Measurements from ENCODE around the gene GFI1B.
A peak's percentile ranks its signal among the peaks of the same experiment; 100 is the strongest.
"Not testable (repeated sequence)": the region's sequence is repeated elsewhere in the genome, so short reads cannot be mapped to it uniquely, and the experiment has no call there.

GFI1B gene

DNA sequence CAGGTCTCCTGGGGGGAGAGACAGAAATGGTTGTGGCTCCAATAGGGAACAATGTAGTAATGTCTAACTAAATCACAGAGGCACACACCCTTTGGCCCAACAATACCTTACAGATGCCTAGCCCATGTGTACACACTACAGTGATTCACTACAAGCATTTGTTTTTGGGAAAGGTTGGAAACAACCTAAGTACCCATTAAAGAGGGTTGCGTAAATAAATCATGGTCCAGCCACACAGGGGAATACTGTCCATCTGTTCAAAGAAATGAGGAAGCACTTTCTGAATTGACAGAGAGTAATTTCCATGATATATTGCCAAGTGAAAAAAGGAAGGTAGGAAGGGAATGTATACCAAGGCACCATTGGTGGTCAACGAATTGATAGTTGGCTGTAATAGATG lies 30.3 kb downstream of the GFI1B start:
- DNase-seq (ENCODE audit: insufficient read length, low spot score), result no peak
- no peak for FAIRE-seq

DNA sequence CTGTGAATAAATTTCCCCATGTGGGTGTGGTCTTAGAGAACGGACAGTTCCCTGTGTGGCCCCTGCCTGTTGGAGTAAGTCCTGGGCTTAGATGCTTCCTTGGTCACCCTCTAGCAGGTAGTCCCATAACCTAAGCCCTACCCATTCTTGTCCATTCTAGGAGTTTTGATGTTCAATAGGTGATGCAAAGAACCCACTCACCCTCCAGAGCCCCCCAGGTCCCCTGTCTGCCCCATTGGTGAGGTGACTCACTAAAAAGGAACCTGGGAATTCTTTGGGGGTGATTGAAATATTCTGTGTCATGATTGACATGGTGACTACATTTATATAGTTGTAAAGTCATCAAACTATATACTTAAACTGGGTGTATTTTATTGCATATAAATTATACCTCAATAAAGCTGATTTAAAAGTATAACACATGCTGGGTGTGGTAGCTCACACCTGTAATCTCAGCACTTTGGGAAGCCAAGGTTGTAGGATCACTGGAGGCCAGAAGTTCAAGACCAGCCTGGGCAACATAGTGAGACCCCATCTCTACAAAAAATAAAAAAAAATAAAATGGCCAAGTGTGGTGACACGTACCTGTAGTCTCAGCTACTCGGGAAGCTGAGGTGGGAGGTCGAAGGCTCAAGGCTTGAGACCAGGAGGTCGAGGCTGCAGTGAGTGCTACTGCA lies 31.6 kb downstream of the GFI1B start:
- DNase-seq (ENCODE audit: insufficient read length, low spot score), result no peak
- no peak for FAIRE-seq

DNA sequence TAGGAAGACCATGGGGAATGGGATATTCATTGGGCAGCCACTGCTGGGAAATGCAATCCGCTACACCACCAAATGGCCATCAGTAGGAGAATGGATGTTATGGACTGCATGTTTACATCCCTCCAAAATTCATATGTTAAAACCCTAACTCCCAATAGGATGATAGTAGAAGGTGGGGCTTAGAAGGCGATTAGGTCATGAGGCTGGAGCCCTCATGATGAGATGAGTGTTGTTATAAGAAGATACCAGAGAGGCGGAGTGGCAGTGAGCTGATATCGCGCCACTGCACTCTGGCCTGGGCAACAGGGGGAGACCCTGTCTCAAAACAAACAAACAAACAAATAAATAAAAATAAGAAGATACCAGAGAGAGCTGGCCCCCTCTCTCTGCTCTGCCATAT lies 36.2 kb downstream of the GFI1B start:
- FAIRE-seq, result no peak

DNA sequence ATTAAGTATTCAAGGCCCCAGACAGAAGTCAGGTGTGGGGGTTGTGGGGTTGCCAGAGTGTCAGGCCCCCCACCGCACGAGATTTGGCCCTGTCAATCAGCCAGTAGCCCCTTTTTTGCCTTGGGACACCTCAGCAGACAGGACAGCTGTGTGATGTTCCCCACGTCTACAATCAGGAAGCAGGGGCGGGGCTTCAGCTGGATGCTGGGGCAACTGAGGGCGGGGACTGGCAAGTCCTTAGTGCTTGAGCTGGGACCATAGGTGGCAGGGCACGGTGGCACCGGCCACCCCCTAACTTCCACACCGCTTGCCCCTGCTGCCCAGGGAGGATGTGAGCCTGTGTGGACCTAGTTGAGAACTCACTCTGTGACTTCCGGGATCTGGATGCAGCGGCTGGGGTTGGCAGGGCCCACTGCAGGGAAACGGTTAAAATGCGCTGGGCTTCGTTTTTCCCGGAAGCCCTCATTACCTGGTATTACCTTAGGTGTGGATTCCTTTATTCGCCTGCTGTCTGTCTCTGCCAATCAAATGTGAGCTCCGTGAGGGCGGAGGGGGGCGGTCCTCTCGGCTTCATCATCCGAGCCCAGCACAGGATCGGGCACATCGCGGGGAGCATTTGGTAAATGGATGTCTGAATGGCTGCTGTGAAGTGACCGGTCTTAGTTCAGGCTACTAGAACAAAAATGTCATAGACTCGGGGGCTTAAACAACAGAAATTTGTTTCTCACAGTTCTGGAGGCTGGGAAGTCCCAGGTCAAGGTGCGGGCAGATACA lies 44.8 kb downstream of the GFI1B start:
- DNase-seq (ENCODE audit: insufficient read length, low spot score) (no peak), FAIRE-seq (no peak)

More for the DNA sequence above, 36.2 kb downstream of the GFI1B start:
- DNase-seq (ENCODE audit: insufficient read length, low spot score), result no peak

DNA sequence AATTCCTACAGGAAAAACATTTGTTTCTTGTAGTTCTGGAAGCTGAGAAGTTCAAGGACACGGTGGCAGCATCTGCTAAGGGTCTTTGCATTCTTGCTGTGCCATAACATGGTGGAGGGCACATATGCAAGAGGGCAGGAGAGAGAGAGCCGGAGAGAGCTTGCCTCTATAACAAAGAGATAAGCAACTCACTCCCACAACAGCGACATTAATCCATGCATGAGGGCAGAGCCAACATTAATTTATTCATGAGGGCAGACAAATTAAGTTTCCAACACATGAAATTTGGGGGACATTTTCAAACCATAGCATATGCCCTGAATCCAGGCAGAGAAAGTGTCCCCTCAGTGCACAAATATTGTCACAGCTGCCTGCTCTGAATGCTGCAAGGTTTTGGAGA lies 47.9 kb downstream of the GFI1B start:
- DNase-seq (ENCODE audit: insufficient read length, low spot score), result no peak
- no peak for FAIRE-seq

DNA sequence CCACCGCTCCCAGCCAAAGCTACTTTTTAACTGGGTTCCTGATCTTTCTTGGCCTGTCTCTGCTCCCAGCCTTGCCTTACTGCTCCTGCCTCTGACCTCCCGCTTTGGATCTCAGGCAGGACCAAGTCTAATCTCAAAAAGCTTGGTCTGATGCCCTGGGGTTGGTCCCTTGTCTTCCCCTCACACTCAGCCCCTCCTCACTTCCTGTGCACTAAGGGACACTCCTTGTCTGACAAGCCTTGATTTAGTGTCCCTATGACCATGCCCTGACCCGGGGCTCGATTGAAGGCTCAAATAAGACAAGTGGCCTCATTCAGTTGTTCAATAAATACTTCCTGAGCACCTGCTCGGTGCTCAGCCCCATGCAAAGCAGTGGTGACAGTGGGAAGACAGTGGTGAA lies 48.6 kb downstream of the GFI1B start:
- FAIRE-seq, result no peak
- no peak for DNase-seq (ENCODE audit: insufficient read length, low spot score)

DNA sequence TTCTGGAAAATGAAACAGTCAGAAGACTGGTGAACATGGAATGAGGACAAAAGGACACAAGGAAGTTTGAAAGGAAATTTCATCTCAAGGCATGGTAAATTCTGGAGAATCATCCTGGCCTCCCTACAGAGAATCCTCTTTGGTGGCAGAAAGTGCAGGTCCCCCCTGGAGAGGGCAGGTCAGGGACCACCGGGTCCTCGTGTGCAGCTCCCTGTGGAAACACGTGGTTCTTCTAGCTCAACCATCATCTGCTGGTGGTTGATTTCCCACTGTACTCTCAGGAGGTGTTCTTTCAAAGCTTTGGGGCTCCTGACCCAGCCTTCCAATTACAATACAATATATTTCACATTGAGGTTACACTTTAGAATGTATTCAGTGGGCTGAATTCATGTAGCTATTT lies 49.7 kb downstream of the GFI1B start:
- FAIRE-seq (no peak), DNase-seq (ENCODE audit: insufficient read length, low spot score) (no peak)

DNA sequence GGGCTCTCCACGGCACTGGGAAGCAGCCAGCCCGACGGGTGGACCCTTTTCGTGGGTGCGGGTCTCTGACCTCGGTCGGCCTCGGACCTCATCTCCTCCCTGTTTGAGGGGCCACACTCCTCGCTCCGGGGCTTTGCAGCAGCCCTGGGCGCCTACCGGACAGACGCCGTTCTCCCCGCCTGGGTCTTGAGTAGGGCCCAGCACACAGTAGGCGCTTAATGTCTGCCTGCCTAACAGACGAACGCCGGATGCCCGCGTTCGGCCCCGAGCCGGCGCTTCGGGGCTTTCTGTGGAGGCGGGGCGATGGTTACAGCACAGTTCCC lies 51.5 kb downstream of the GFI1B start:
- no peak for DNase-seq (ENCODE audit: insufficient read length, low spot score)
- FAIRE-seq, result no peak

DNA sequence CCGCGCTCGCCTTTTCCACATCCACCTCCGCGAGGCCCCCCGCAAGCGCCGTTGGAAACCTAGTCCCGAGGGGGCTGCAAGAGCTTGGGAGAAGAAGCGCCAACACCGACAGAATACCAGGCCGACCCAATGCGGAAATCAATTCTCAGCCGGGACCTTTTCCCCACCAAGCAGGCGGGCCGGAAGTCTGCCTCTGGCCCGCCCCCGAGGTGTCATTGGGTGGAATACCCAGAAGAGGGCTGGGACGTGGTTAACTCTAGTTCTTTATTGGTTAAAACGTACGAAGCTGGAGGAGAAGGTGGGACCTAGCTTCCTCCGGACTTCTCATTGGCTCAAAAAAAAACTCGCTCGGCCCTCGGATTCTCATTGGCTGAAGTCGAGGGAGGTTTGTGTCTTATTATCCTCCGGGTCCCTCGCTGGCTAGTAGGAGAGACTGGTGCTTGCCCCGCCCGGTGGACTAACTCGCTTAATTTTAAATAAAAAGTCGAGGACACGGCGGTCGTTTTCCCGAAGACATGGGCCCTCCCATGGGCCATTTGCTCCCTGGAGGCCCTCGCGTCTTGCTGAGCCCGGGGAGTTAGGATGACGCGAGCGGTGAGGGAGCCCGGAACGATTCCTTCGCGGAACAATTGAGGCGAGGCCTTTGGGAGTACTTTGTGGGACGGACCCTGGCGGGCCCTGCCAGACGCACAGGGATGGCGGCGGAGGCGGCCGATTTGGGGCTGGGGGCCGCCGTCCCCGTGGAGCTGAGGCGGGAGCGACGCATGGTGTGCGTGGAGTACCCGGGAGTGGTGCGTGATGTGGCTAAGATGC lies 52.0 kb downstream of the GFI1B start, which contains the start of gene GTF3C5:
Gene GTF3C5 (plus strand): TSS at position 681 of the 813 bp plus-strand sequence. CDS start 15 bp downstream, at position 696.
- DNase-seq (ENCODE audit: insufficient read length, low spot score) (peak; percentile 97), FAIRE-seq (peak; percentile 13)

DNA sequence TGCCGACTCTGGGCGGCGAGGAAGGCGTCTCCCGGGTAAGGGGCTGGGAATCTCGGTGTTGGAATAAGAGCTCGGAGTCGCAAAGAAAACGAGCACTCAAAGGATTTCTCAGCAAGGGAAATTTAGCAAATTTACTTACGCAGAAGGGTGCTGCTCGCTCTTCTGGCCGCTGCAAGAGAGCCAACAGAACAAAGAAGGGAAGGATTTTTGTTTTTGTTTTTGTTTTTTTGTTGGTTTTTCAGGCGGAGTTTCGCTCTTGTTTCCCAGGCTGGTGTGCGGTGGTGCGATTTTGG lies 52.6 kb downstream of the GFI1B start:
- FAIRE-seq, result no peak
- DNase-seq (ENCODE audit: insufficient read length, low spot score), result no peak

DNA sequence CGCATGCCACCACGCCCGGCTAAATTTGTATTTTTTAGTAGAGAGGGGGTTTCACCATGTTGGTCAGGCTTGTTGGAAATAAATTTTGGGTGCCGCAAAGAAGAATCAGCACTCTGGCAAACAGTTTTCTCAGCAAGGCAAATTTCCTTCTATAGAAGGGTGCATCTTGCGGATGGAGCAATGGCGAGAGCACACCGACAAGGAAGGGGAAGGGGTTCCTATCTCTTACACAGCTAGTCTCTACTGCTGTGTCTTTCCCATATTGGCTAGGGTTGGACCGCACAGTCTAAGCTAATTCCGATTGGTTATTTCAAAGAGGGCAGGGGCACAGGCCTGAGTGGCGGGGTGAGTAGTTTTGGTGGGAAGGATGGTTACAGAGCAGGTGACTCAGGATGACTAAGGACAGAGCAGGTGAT lies 53.0 kb downstream of the GFI1B start:
- no peak for DNase-seq (ENCODE audit: insufficient read length, low spot score)
- no peak for FAIRE-seq

DNA sequence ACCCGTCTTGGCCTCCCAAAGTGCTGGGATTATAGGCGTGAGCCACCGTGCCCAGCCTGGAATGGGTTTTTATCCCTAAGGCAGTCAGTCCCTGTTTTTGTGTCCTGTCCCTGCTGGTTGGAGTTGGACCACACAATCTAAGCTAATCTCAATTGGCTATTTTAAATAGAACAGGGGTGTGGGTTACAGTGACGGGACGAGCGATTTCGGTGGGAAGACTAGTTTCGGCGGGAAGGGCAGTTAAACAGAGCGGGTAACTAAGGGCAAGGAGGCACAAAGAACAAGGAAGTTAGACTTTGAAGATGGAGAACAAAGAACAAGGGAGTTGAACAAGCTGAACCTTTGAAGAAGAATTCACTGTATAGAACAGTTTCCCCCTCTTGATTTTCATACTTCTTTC lies 53.7 kb downstream of the GFI1B start:
- FAIRE-seq (no peak), DNase-seq (ENCODE audit: insufficient read length, low spot score) (no peak)

DNA sequence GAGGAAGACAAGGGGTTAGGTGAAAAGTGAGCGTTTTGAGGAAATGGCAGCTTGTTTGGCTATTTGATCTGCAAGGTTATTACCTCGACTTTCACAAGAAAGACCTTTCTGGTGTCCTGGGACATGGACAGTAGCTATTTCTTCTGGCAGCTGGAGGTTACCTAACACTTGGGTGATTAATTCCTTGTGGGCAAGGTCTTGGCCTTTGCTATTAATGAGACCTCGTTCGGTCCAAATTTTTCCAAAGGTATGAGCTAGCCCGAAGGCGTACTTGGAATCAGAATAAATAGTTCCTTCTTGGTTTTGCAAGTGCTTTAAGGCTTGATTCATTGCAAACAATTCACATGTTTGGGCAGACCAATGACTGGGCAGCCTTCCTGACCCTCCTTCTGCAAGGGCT lies 57.2 kb downstream of the GFI1B start:
- DNase-seq (ENCODE audit: insufficient read length, low spot score), result no peak
- no peak for FAIRE-seq

DNA sequence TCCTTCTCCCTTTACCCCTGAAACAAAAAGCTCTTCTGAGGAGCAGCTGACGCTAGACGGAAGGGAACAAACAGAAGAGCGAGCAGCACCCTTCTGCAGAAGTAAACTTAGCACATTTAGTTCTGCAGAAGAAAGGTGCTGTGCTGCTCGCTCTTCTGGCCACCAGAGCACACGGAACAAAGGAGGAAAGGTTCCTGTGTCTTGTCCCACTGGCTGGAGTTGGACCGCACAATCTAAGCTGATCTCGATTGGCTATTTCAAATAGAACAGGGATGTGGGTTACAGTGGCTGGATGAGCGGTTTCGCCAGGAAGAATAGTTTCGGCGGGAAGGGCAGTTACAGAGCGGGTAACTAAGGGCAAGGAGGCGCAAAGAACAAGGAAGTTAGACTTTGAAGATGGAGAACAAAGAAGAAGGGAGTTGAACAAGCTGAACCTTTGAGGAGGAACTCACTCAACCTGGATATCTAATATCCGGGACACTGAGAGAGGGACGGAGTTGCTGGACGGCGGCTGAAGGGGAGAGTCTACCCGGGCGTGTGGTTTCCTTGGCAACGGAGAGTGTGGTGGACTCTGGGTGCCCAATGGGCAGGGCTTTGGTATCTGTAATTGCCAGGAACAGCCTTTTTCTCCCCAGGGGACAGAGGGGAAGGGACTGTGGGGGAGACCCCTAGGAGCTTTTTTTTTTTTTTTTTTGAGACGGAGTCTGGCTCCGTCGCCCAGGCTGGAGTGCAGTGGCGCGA lies 59.5 kb downstream of the GFI1B start:
- DNase-seq (ENCODE audit: insufficient read length, low spot score) (no peak), FAIRE-seq (no peak)

DNA sequence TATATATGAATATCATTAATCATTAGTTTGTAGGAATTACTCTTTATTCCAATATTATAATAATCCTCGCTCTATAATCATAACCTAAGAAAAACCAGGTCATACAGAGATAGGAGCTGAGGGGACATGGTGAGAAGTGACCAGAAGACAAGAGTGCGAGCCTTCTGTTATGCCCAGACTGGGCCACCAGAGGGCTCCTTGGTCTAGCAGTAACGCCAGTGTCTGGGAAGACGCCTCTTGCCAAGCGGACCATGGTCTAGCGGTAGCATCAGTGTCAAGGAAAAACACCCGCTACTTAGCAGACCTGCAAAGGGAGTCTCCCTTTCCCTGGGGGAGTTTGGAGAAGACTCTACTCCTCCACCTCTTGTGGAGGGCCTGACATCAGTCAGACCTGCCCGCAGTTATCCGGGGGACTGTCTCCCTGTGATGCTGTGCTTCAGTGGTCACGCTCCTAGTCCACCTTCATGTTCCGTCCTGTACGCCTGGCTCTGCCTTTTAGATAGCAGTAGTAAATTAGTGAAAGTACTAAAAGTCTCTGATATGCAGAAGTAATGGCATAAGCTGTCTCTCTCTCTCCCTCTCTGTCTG lies 62.5 kb downstream of the GFI1B start:
- not testable (repeated sequence) for DNase-seq (ENCODE audit: insufficient read length, low spot score); FAIRE-seq
